HL-60 (cell line): ENCODE results near the gene SPRY2.

Experiments used
- DNase-seq, 2 experiments: peaks; one replicate each; pipeline ENCODE4 v3.0.0-alpha.2; 2010 to 2020; ENCODE audit warnings: low read depth in 1 of 2, low spot score in 1 of 2
- H3K27ac ChIP-seq: fragments of 250-450 bp; sonication (Bioruptor Pico); replicated peaks from 2 replicates; pipeline ENCODE4 v1.5.1; 2020; ENCODE audit warnings: mild to moderate bottlenecking, moderate library complexity
- H3K27me3 ChIP-seq: fragments of 250-450 bp; sonication (Bioruptor Pico); 2 replicates; pipeline ENCODE4 v1.5.1; 2021; ENCODE audit warnings: mild to moderate bottlenecking, moderate library complexity; ENCODE audit not compliant: insufficient read depth, poor library complexity, severe bottlenecking
- H3K4me3 ChIP-seq: replicated peaks from 2 replicates; pipeline ENCODE4 v1.5.1; 2011; ENCODE audit warnings: mild to moderate bottlenecking, control low read depth, low read length; ENCODE audit not compliant: insufficient read depth
- CTCF ChIP-seq: IDR thresholded peaks from one replicate; pipeline ENCODE4 v1.5.1; 2011; ENCODE audit warnings: low read length, control low read depth, inconsistent platforms; ENCODE audit not compliant: insufficient read depth
- GABPA ChIP-seq: IDR thresholded peaks from 2 replicates; pipeline ENCODE4 v1.6.1; 2012; ENCODE audit warnings: low read depth
- POLR2AphosphoS5 ChIP-seq: IDR thresholded peaks from 2 replicates; pipeline ENCODE4 v1.6.1; 2012; ENCODE audit warnings: low read depth
- REST ChIP-seq: IDR thresholded peaks from 2 replicates; pipeline ENCODE4 v1.6.1; 2012; ENCODE audit warnings: low read depth; ENCODE audit not compliant: insufficient replicate concordance
- SPI1 ChIP-seq: IDR thresholded peaks from 2 replicates; pipeline ENCODE4 v1.6.1; 2012; ENCODE audit warnings: low read depth, mild to moderate bottlenecking, borderline replicate concordance

Gene SPRY2

GRCh38 chr13:80374444-80374843 is 33.5 kb upstream of the SPRY2 start:
- no peaks in the 10 kb centered on the region for H3K27me3 ChIP-seq
- no peak overlapping the region for H3K27ac ChIP-seq
- no peak overlapping the region for H3K4me3 ChIP-seq
- no peak for DNase-seq
- TF ChIP-seq SPI1 (no peak), CTCF (no peak), REST (no peak), GABPA (no peak), POLR2AphosphoS5 (no peak)

- TF ChIP-seq CTCF (no peak), GABPA (no peak), POLR2AphosphoS5 (no peak), SPI1 (no peak), REST (no peak)
- H3K27me3 ChIP-seq, result no peaks in the 10 kb centered on the region
- no peak overlapping the region for H3K27ac ChIP-seq
- H3K4me3 ChIP-seq, result no peak overlapping the region
- DNase-seq, result no peak
Observed at GRCh38 chr13:80371840-80372509, 31.0 kb upstream of the SPRY2 start.

GRCh38 chr13:80367473-80367872 is 26.5 kb upstream of the SPRY2 start:
- no peaks in the 10 kb centered on the region for H3K27me3 ChIP-seq
- H3K27ac ChIP-seq, result no peak overlapping the region
- DNase-seq, result no peak
- H3K4me3 ChIP-seq, result no peak overlapping the region
- TF ChIP-seq CTCF, result no peak
- no peak for TF ChIP-seq GABPA

GRCh38 chr13:80363890-80364503 is 23.1 kb upstream of the SPRY2 start:
- no peaks in the 10 kb centered on the region for H3K27me3 ChIP-seq
- no peak overlapping the region for H3K4me3 ChIP-seq
- TF ChIP-seq REST (no peak), CTCF (peak; percentile 56)
- DNase-seq, result no peak
- H3K27ac ChIP-seq, result no peak overlapping the region
